IMR-90 (cell line): ENCODE results near the gene CYB5R4.

ENCODE experiments used
- CTCF ChIP-seq: conservative IDR thresholded peaks from 2 replicates; pipeline ENCODE4 v1.5.1; 2012; ENCODE audit warnings: mild to moderate bottlenecking, low read depth, low read length, improper control_type of control experiment
- FOS ChIP-seq: fragments of 150-350 bp; IDR thresholded peaks from 2 replicates; pipeline ENCODE4 v1.6.1; 2016; ENCODE audit warnings: low read depth, low read length
- POLR2A ChIP-seq: IDR thresholded peaks from 2 replicates; pipeline ENCODE4 v1.6.1; 2012; ENCODE audit warnings: mild to moderate bottlenecking, low read depth, low read length

- TF ChIP-seq CTCF: no peak
- TF ChIP-seq POLR2A: no peak
- no peak for TF ChIP-seq FOS
These were observed 124.9 kb downstream of the CYB5R4 start for GRCh38 chr6:83984411-83984810.
